Activated gamma-delta T cell (primary cell): ENCODE results near the gene HIBADH.
"Not testable (repeated sequence)": the region's sequence is repeated elsewhere in the genome, so short reads cannot be mapped to it uniquely, and the experiment has no call there.

Experiments
- DNase-seq: peaks from one replicate; lab custom pipeline; 2025; lab: John Stamatoyannopoulos, UW

HIBADH gene

GRCh38 chr7:27600247-27600646 is 62.4 kb downstream of the HIBADH start:
- no peak for DNase-seq

GRCh38 chr7:27595009-27595408 is 67.7 kb downstream of the HIBADH start:
- DNase-seq = no peak

- no peak for DNase-seq
Measured at GRCh38 chr7:27593226-27593625, 69.5 kb downstream of the HIBADH start.

- no peak for DNase-seq
Measured at GRCh38 chr7:27590416-27590815, 72.3 kb downstream of the HIBADH start.

GRCh38 chr7:27587429-27587828 is 75.3 kb downstream of the HIBADH start:
- DNase-seq = no peak

- no peak for DNase-seq
Measured at GRCh38 chr7:27586825-27587224, 75.9 kb downstream of the HIBADH start.

GRCh38 chr7:27585781-27586447 is 76.8 kb downstream of the HIBADH start:
- DNase-seq = no peak

- no peak for DNase-seq
Measured at GRCh38 chr7:27581906-27582305, 80.8 kb downstream of the HIBADH start.

- DNase-seq = no peak
Measured at GRCh38 chr7:27581119-27581518, 81.6 kb downstream of the HIBADH start.

GRCh38 chr7:27579565-27579964 is 83.1 kb downstream of the HIBADH start:
- no peak for DNase-seq

GRCh38 chr7:27578169-27578568 is 84.5 kb downstream of the HIBADH start:
- DNase-seq = not testable (repeated sequence)

GRCh38 chr7:27576360-27576944 is 86.2 kb downstream of the HIBADH start:
- no peak for DNase-seq

GRCh38 chr7:27575613-27576012 is 87.1 kb downstream of the HIBADH start:
- DNase-seq = no peak

- no peak for DNase-seq
Measured at GRCh38 chr7:27569106-27569505, 93.6 kb downstream of the HIBADH start.

GRCh38 chr7:27567266-27567665 is 95.4 kb downstream of the HIBADH start:
- no peak for DNase-seq

GRCh38 chr7:27564881-27565482 is 97.7 kb downstream of the HIBADH start:
- no peak for DNase-seq

GRCh38 chr7:27560706-27561235 is 101.9 kb downstream of the HIBADH start:
- no peak for DNase-seq

GRCh38 chr7:27555670-27556069 is 107.0 kb downstream of the HIBADH start:
- DNase-seq = no peak

GRCh38 chr7:27554826-27555225 is 107.9 kb downstream of the HIBADH start:
- DNase-seq = no peak

GRCh38 chr7:27553273-27553672 is 109.4 kb downstream of the HIBADH start:
- DNase-seq = no peak

GRCh38 chr7:27551803-27552400 is 110.8 kb downstream of the HIBADH start:
- DNase-seq = no peak

GRCh38 chr7:27549606-27550005 is 113.1 kb downstream of the HIBADH start:
- no peak for DNase-seq

- no peak for DNase-seq
Measured at GRCh38 chr7:27548304-27548703, 114.4 kb downstream of the HIBADH start.
